Measurements from ENCODE around the gene NLGN3. TPM values are rescaled to one million over a fixed set of nuclear protein-coding genes. Genes with fewer than 3 reads are reported as not detected.
A peak's percentile ranks its signal among the peaks of the same experiment; 100 is the strongest.

NLGN3 gene
- total RNA-seq, 2 donors from 2014 or later = 1.1 to 1.8 TPM

DNA sequence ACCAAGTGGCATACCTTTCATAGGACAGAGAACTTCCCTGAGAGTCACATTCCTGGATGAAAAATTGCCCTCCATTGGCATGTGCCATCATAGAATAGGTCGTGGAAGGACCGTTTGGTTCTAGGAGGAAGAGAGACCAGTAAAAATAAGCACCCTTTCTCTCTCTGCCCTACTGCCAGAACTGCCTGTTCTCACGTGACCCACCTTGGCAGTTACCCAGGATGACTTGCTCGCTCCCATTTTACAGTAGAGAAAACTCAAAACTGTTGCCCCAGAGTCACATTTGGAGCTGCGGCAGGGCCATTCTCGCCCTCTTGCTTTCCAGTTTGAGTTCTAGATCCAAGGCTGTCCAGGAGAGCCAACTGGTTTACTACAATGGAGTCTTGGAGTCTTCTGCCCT, 1.1 kb upstream of the NLGN3 start:
- DNase-seq (ENCODE audit: low spot score) = peak; percentile 9
- H3K4me1 ChIP-seq (ENCODE audit: control insufficient read depth in 1 of 2, low read depth in 2 of 2) = peaks cover 0 to 7% of the 10 kb centered on the region in 2 donors
- ATAC-seq (ENCODE audit: insufficient number of reproducible peaks, low FRiP score, low read depth) = no peak
- TF ChIP-seq, protein P1, sequence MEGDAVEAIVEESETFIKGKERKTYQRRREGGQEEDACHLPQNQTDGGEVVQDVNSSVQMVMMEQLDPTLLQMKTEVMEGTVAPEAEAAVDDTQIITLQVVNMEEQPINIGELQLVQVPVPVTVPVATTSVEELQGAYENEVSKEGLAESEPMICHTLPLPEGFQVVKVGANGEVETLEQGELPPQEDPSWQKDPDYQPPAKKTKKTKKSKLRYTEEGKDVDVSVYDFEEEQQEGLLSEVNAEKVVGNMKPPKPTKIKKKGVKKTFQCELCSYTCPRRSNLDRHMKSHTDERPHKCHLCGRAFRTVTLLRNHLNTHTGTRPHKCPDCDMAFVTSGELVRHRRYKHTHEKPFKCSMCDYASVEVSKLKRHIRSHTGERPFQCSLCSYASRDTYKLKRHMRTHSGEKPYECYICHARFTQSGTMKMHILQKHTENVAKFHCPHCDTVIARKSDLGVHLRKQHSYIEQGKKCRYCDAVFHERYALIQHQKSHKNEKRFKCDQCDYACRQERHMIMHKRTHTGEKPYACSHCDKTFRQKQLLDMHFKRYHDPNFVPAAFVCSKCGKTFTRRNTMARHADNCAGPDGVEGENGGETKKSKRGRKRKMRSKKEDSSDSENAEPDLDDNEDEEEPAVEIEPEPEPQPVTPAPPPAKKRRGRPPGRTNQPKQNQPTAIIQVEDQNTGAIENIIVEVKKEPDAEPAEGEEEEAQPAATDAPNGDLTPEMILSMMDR (IDR thresholded peaks at IDR 0.05) = no peak
- no peaks in the 10 kb centered on the region for H3K27me3 ChIP-seq (replicated peaks; ENCODE audit: insufficient read depth)
- H3K36me3 ChIP-seq = no peaks in the 10 kb centered on the region
- no peak overlapping the region for H3K27ac ChIP-seq
- no peak overlapping the region for H3K4me3 ChIP-seq
- no peaks in the 10 kb centered on the region for H3K9me3 ChIP-seq

DNA sequence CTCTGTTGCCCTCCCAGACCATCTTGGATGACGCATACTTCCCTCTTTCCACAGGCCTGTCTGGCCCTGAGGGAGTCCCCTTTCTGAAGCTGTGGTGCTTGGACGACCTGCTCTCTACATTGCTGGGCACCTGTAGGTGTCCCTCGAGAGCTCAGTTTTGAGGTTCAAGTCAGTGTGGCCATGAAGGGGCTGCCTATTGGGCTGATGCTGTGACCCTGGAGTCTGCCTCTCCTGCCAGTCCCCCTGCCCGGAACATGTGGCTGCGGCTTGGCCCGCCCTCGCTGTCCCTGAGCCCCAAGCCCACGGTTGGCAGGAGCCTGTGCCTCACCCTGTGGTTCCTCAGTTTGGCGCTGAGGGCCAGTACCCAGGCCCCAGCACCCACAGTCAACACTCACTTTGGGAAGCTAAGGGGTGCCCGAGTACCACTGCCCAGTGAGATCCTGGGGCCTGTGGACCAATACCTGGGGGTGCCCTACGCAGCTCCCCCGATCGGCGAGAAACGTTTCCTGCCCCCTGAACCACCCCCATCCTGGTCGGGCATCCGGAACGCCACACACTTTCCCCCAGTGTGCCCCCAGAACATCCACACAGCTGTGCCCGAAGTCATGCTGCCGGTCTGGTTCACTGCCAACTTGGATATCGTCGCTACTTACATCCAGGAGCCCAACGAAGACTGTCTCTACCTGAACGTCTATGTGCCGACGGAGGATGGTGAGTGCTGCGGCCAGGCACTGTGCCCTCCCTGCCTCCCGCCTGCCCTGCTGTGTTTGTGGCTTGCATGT, 3.0 kb downstream of the NLGN3 start:
- no peaks in the 10 kb centered on the region for H3K27me3 ChIP-seq (replicated peaks; ENCODE audit: insufficient read depth)
- TF ChIP-seq, protein P1 (IDR thresholded peaks at IDR 0.05) = no peak
- no peak overlapping the region for H3K27ac ChIP-seq
- H3K9me3 ChIP-seq = no peaks in the 10 kb centered on the region
- H3K4me3 ChIP-seq = no peak overlapping the region
- H3K36me3 ChIP-seq = no peaks in the 10 kb centered on the region
- no peak for ATAC-seq (ENCODE audit: insufficient number of reproducible peaks, low FRiP score, low read depth)
- H3K4me1 ChIP-seq (ENCODE audit: control insufficient read depth in 1 of 2, low read depth in 2 of 2) = peaks cover 0 to 7% of the 10 kb centered on the region in 2 donors
- no peak for DNase-seq (ENCODE audit: low spot score)

DNA sequence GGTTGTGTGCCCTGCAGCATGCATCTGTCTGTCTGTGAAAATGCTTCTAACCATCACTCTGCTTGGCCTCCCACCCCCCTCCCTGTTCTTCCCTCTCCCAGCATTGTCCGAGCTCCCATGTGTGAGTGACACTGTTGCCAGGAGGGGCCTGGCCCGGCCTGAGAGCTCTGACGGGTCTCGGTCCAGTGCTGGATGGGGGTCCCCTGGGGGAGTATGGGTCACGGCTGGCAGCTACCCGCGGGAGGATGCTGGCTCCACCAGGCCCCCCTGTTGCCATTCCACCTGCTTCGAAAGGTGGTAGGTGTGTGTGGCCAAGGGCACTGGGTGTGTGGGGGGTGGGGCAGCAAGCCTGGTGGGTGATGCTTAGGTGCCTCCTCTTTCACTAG, 3.6 kb downstream of the NLGN3 start:
- Histone ChIP-seq H3K27me3 (replicated peaks; ENCODE audit: insufficient read depth) (no peaks in the 10 kb centered on the region), H3K9me3 (no peaks in the 10 kb centered on the region), H3K4me3 (no peak overlapping the region), H3K36me3 (no peaks in the 10 kb centered on the region), H3K4me1 (ENCODE audit: control insufficient read depth in 1 of 2, low read depth in 2 of 2) (peaks cover 0 to 7% of the 10 kb centered on the region in 2 donors), H3K27ac (no peak overlapping the region)
- DNase-seq (ENCODE audit: low spot score) (no peak), ATAC-seq (ENCODE audit: insufficient number of reproducible peaks, low FRiP score, low read depth) (no peak)
- TF ChIP-seq, protein P1 (IDR thresholded peaks at IDR 0.05) = no peak

DNA sequence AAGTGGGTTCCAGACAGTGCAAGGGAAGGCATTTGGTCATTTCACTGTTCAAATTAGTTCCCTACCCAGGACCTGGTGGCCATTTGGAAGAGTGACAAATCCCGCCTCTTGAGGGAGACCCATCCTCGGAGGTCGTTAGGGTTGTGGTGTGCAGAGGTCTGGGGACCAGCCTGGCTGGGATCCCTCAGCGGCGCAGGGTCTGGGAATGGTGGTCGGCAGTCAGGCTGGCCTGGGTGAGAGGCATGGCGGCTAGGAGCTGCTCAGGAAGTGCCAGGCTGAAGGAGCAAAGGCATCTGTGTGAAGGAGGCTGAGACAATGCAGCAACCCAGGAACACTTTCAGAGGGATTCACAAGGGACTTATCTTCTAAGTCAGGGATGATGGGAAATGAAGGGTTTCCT, 6.7 kb downstream of the NLGN3 start:
- Histone ChIP-seq H3K4me1 (ENCODE audit: control insufficient read depth in 1 of 2, low read depth in 2 of 2) (no peaks in the 10 kb centered on the region), H3K4me3 (no peak overlapping the region), H3K27ac (no peak overlapping the region), H3K36me3 (no peaks in the 10 kb centered on the region), H3K27me3 (replicated peaks; ENCODE audit: insufficient read depth) (no peaks in the 10 kb centered on the region), H3K9me3 (no peaks in the 10 kb centered on the region)
- no peak for DNase-seq (ENCODE audit: low spot score)
- TF ChIP-seq, protein P1 (IDR thresholded peaks at IDR 0.05) = no peak
- ATAC-seq (ENCODE audit: insufficient number of reproducible peaks, low FRiP score, low read depth) = no peak

DNA sequence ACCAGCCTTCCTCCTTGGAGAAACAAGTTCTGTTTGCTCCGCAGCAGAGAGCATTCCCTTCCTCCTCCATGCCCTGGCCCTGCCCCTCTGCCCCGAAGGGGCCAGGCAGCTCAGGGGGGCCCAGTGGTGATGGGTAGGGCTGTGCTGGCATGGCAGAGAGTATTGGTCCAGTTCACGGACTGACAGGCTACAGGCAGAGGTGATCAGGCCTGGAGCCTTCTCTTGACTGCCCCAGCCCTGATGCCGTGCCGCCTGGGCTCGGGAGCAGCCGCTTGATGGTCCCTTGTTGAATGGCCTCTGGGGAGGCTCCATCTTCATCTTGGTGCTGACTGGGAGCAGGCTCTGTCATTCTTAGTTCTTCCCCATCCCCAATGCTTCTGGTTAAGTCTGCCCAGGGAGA, 9.6 kb downstream of the NLGN3 start:
- TF ChIP-seq, protein P1 (IDR thresholded peaks at IDR 0.05) = no peak
- no peak overlapping the region for H3K4me3 ChIP-seq
- H3K36me3 ChIP-seq = no peaks in the 10 kb centered on the region
- H3K4me1 ChIP-seq (ENCODE audit: control insufficient read depth in 1 of 2, low read depth in 2 of 2) = no peaks in the 10 kb centered on the region
- no peak for ATAC-seq (ENCODE audit: insufficient number of reproducible peaks, low FRiP score, low read depth)
- H3K27me3 ChIP-seq (replicated peaks; ENCODE audit: insufficient read depth) = no peaks in the 10 kb centered on the region
- H3K9me3 ChIP-seq = no peaks in the 10 kb centered on the region
- H3K27ac ChIP-seq = no peak overlapping the region
- no peak for DNase-seq (ENCODE audit: low spot score)

Data from thoracic aorta (tissue), 2 donors.